Vagina (tissue), 2 donors: ENCODE measurements around the gene ITGB4.

ENCODE experiments used
- CTCF ChIP-seq, 3 experiments: fragments of 450-650 bp in 2 of 3; fragments of 200-600 bp in 1 of 3; sonication (generic) in 1 of 3; IDR thresholded peaks; one replicate each; pipeline ENCODE4 v1.5.1; 2017 to 2019; ENCODE audit warnings: antibody characterized with exemption in 3 of 3, mild to moderate bottlenecking in 2 of 3, moderate library complexity in 2 of 3
- POLR2A ChIP-seq, 2 donors: fragments of 450-650 bp; IDR thresholded peaks; one replicate each; pipeline ENCODE4 v1.6.1; 2017; ENCODE audit warnings: antibody characterized with exemption in 2 of 2, mild to moderate bottlenecking in 2 of 2, moderate library complexity in 2 of 2
- POLR2AphosphoS5 ChIP-seq, 2 donors: sonication (generic); formaldehyde crosslinking; IDR thresholded peaks; one replicate each; pipeline ENCODE4 v1.9.0; 2017; ENCODE audit warnings: antibody characterized with exemption in 2 of 2, mild to moderate bottlenecking in 2 of 2, low read depth in 1 of 2; ENCODE audit not compliant: insufficient read depth in 1 of 2

GRCh38 chr17:75727391-75727790, 6.1 kb downstream of the ITGB4 start:
- no peak for TF ChIP-seq POLR2A (IDR thresholded peaks at IDR 0.05)
- no peak for TF ChIP-seq CTCF (IDR thresholded peaks at IDR 0.05)
- no peak for TF ChIP-seq POLR2AphosphoS5 (IDR thresholded peaks at IDR 0.05; ENCODE audit: insufficient read depth in 1 of 2, low read depth in 1 of 2)
